Mesothelial cell of epicardium (in vitro differentiated cells): Measurements from ENCODE around the gene ST7L. TPM values are rescaled to one million over a fixed set of nuclear protein-coding genes. Genes with fewer than 3 reads are reported as not detected.

Experiments used
- DNase-seq, 2 experiments: peaks; one replicate each; pipeline ENCODE4 v3.0.0; 2021; ENCODE audit warnings: low spot score in 2 of 2; ENCODE audit not compliant: unreplicated experiment in 2 of 2
- H3K27ac Mint-ChIP-seq: 2 replicates; pipeline ENCODE4 v1.8.0; 2021; ENCODE audit warnings: mixed read lengths
- H3K27me3 Mint-ChIP-seq: 2 replicates; pipeline ENCODE4 v1.8.0; 2021; ENCODE audit warnings: low read depth, mixed read lengths
- H3K36me3 Mint-ChIP-seq: 2 replicates; pipeline ENCODE4 v1.8.0; 2021; ENCODE audit warnings: mixed read lengths
- H3K4me1 Mint-ChIP-seq: 2 replicates; pipeline ENCODE4 v1.8.0; 2021; ENCODE audit warnings: mixed read lengths
- H3K4me3 Mint-ChIP-seq: 2 replicates; pipeline ENCODE4 v1.8.0; 2021; ENCODE audit warnings: mild to moderate bottlenecking, moderate library complexity, mixed read lengths
- H3K9me3 Mint-ChIP-seq: 2 replicates; pipeline ENCODE4 v1.8.0; 2021; ENCODE audit warnings: mixed read lengths
- total RNA-seq: library from RNA; stranded (reverse); gene quantifications from 3 replicates; pipeline ENCODE4 v1.2.1, GENCODE V29; 2021
- TF ChIP-seq, protein P1 (sequence below): fragments of 200-600 bp; sonication (generic); IDR thresholded peaks from one replicate; pipeline ENCODE4 v1.5.0; 2021; ENCODE audit warnings: antibody characterized with exemption; ENCODE audit not compliant: unreplicated experiment

ST7L gene
- total RNA-seq, 1 donor from 2014 or later, result 27.6 TPM

DNA sequence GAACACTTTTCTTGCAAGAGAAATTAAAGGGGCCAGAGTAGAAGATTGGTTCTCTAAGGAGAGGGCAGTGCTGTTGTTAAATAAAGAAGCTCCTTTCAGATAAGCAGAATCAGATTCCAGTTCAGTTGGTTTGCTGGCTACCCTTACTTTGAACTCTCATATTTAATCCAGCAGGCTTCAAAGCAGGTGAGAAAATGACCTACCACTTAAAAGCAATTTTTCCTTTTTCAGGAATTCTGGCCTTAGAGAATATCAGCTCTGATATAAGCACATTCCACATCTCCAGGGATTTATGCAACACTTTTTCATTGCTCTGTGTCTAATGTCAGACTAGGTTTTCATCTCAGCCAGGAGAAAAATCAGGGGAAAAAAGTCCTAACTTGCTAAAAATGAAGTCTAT, 81.5 kb downstream of the ST7L start:
- Mint-ChIP-seq H3K4me3 (no peak overlapping the region), H3K27me3 (no peaks in the 10 kb centered on the region), H3K9me3 (peaks cover 4% of the 10 kb centered on the region), H3K36me3 (peaks cover 12% of the 10 kb centered on the region), H3K27ac (peak overlapping the region; percentile 61), H3K4me1 (peaks cover 72% of the 10 kb centered on the region)
- DNase-seq, result no peak
- TF ChIP-seq, protein P1, sequence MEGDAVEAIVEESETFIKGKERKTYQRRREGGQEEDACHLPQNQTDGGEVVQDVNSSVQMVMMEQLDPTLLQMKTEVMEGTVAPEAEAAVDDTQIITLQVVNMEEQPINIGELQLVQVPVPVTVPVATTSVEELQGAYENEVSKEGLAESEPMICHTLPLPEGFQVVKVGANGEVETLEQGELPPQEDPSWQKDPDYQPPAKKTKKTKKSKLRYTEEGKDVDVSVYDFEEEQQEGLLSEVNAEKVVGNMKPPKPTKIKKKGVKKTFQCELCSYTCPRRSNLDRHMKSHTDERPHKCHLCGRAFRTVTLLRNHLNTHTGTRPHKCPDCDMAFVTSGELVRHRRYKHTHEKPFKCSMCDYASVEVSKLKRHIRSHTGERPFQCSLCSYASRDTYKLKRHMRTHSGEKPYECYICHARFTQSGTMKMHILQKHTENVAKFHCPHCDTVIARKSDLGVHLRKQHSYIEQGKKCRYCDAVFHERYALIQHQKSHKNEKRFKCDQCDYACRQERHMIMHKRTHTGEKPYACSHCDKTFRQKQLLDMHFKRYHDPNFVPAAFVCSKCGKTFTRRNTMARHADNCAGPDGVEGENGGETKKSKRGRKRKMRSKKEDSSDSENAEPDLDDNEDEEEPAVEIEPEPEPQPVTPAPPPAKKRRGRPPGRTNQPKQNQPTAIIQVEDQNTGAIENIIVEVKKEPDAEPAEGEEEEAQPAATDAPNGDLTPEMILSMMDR, result no peak

DNA sequence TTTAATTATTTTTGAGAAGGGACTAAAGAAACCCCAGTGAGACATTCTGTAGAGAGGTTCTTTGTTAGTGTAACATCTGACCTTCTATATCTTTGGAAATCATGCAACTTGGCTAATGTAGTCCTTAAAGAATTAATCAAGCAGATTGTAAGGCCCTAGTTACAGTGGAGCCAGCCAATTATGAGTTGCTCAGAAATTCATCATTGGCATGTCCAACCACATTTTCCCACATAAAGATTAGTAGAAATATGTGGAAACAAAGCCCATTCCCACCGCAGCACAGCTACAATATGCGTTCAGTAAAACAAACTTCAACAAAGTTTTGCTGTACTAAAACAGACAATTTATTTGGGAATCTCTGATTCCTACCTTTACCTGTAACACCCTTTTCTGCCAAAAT, 82.4 kb downstream of the ST7L start:
- TF ChIP-seq, protein P1, result no peak
- no peak overlapping the region for H3K4me3 Mint-ChIP-seq
- peaks cover 7% of the 10 kb centered on the region for H3K36me3 Mint-ChIP-seq
- peaks cover 4% of the 10 kb centered on the region for H3K9me3 Mint-ChIP-seq
- H3K4me1 Mint-ChIP-seq, result peaks cover 78% of the 10 kb centered on the region
- H3K27ac Mint-ChIP-seq, result peak overlapping the region; percentile 61
- no peak for DNase-seq
- no peaks in the 10 kb centered on the region for H3K27me3 Mint-ChIP-seq

DNA sequence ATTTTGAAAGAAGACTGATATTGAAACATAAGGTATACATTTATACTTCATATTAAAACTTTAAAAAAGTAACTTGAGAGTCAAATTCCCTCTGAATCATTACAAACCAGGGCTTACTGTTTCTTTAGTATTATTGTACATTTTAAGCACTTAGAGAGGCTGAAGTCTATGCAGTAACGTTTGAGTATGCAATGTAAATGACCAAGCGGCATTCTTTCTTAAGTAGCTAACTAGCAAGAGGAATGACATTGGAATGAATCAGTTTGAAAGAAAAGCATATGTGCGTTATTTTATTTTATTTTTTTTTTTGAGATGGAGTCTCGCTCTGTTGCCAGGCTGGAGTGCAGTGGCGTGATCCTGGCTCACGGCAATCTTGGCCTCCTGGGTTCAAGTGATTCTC, 85.9 kb downstream of the ST7L start:
- Mint-ChIP-seq H3K27ac (peak overlapping the region; percentile 82), H3K36me3 (peaks cover 7% of the 10 kb centered on the region), H3K27me3 (no peaks in the 10 kb centered on the region), H3K4me1 (peaks cover 86% of the 10 kb centered on the region), H3K9me3 (peaks cover 4% of the 10 kb centered on the region), H3K4me3 (no peak overlapping the region)
- DNase-seq, result no peak
- TF ChIP-seq, protein P1, result no peak

DNA sequence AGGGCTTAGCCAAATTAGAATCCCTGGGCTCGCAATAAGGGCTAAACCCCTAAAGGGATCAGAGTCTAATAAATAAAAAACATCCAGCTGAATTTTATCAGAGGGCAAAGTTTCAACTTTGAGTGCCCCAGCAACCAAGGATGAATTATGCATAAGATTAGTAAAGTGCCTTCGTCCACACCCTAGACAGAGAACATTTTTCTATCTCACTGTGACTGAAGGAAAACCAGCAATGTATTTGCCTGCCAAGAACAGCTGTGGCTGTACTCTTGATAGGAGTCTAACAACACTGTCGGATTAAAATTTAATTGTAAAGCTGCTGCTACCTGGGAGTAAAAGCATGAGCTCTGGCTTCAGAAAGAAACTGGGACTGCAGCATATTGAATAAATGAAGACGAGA, 86.9 kb downstream of the ST7L start:
- Mint-ChIP-seq H3K9me3 (peaks cover 4% of the 10 kb centered on the region), H3K4me1 (peaks cover 86% of the 10 kb centered on the region), H3K27ac (peak overlapping the region; percentile 79), H3K36me3 (peaks cover 12% of the 10 kb centered on the region), H3K27me3 (no peaks in the 10 kb centered on the region), H3K4me3 (no peak overlapping the region)
- TF ChIP-seq, protein P1, result no peak
- DNase-seq, result no peak

DNA sequence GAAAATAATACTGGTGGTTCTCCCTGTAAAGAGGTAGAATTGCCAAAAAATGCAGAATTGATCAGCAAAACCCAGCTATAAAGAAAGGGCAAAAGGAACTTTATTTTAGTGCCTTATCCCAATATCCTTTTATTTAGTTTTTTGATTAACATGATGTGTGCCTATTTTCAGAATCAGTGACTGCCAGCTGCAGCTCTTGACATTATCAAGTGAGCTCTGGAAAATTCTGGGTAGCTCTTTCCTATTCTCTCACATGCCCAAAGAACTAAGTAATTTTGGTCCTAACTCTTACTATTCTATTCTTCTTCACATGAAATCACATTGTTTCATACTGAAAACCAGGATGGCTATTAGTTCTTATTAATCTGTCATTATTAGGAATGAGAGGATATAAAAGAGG, 88.1 kb downstream of the ST7L start:
- no peak for DNase-seq
- Mint-ChIP-seq H3K4me1 (peaks cover 83% of the 10 kb centered on the region), H3K27me3 (no peaks in the 10 kb centered on the region), H3K36me3 (peaks cover 14% of the 10 kb centered on the region), H3K9me3 (peaks cover 4% of the 10 kb centered on the region), H3K4me3 (no peak overlapping the region), H3K27ac (peak overlapping the region; percentile 91)
- TF ChIP-seq, protein P1, result no peak

DNA sequence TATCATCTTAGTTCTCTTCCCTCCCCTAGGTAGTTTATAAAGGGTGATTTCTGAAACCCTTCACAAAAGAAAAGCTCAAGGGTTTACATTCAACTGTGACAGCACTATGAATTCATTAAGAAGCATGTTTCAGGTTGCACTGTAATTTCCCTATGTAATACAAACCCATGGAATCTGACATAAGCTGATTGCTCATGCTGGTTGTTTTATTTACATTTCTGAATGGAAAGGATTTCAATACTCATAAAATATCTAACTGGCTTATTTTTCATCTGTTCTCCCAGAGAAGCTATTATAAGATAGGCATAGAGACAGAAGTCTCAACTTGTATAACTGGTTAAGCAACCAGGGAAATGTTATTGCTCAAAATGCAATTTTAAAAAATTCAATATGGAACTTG, 89.6 kb downstream of the ST7L start:
- Mint-ChIP-seq H3K27ac (peak overlapping the region; percentile 91), H3K27me3 (no peaks in the 10 kb centered on the region), H3K9me3 (peaks cover 4% of the 10 kb centered on the region), H3K4me1 (peaks cover 86% of the 10 kb centered on the region), H3K36me3 (peaks cover 14% of the 10 kb centered on the region), H3K4me3 (no peak overlapping the region)
- TF ChIP-seq, protein P1, result no peak
- no peak for DNase-seq
